GM18873 (cell line): ENCODE results near the gene TREM2.
A peak's percentile ranks its signal among the peaks of the same experiment; 100 is the strongest.

Source experiments
- ATAC-seq: cut with Tn5 transposase; IDR thresholded peaks from one replicate; pipeline ENCODE4 v1.9.1; 2021; ENCODE audit warnings: mild to moderate bottlenecking, moderate library complexity, moderate number of reproducible peaks; ENCODE audit not compliant: unreplicated experiment, low FRiP score

The TREM2 gene

GRCh38 chr6:41186031-41186562 lies 23.2 kb upstream of the TREM2 start:
- no peak for ATAC-seq

GRCh38 chr6:41184761-41185160 lies 21.8 kb upstream of the TREM2 start:
- ATAC-seq: no peak

- peak; percentile 52 for ATAC-seq
Observed at GRCh38 chr6:41182069-41183034, 19.4 kb upstream of the TREM2 start.

- no peak for ATAC-seq
Observed at GRCh38 chr6:41181566-41181965, 18.6 kb upstream of the TREM2 start.

GRCh38 chr6:41179163-41179562 lies 16.2 kb upstream of the TREM2 start:
- no peak for ATAC-seq

- no peak for ATAC-seq
Observed at GRCh38 chr6:41177695-41178094, 14.8 kb upstream of the TREM2 start.

GRCh38 chr6:41177287-41177686 lies 14.4 kb upstream of the TREM2 start:
- no peak for ATAC-seq

- no peak for ATAC-seq
Observed at GRCh38 chr6:41176189-41176588, 13.3 kb upstream of the TREM2 start.

GRCh38 chr6:41175084-41175483 lies 12.2 kb upstream of the TREM2 start:
- no peak for ATAC-seq

GRCh38 chr6:41174610-41175009 lies 11.7 kb upstream of the TREM2 start:
- ATAC-seq: no peak

GRCh38 chr6:41171908-41172307 lies 9.0 kb upstream of the TREM2 start:
- no peak for ATAC-seq

- ATAC-seq: no peak
Observed at GRCh38 chr6:41170547-41171160, 7.7 kb upstream of the TREM2 start.

- ATAC-seq: no peak
Observed at GRCh38 chr6:41167173-41167963, 4.5 kb upstream of the TREM2 start.

- no peak for ATAC-seq
Observed at GRCh38 chr6:41164551-41165120, 1.7 kb upstream of the TREM2 start.

GRCh38 chr6:41163419-41163717 lies 452 bp upstream of the TREM2 start:
- ATAC-seq: no peak

GRCh38 chr6:41161851-41162552 lies 914 bp downstream of the TREM2 start:
- no peak for ATAC-seq

GRCh38 chr6:41161380-41161779 lies 1.5 kb downstream of the TREM2 start:
- ATAC-seq: no peak

- ATAC-seq: no peak
Observed at GRCh38 chr6:41160933-41161332, 2.0 kb downstream of the TREM2 start.

GRCh38 chr6:41159415-41160082 lies 3.4 kb downstream of the TREM2 start:
- no peak for ATAC-seq
